SK-N-SH treated with all-trans-retinoic acid at 6 μM for 48 hours (cell line): Measurements from ENCODE around the gene ARHGEF10L.

Experiments
- ATAC-seq: fragments of 200-7000 bp; cut with Tn5 transposase; 3 replicates; pipeline ENCODE4 v1.9.1; 2020; ENCODE audit warnings: mild to moderate bottlenecking, moderate library complexity
- ARNTL ChIP-seq: fragments of 450-650 bp; formaldehyde crosslinking; IDR thresholded peaks from 2 replicates; pipeline ENCODE4 v1.5.0; 2020; ENCODE audit warnings: low read depth, mild to moderate bottlenecking, moderate library complexity, borderline replicate concordance
- CREB5 ChIP-seq: fragments of 250-450 bp; sonication (Bioruptor Pico); IDR thresholded peaks from 2 replicates; pipeline ENCODE4 v1.5.1; 2020; ENCODE audit warnings: low read depth, mild to moderate bottlenecking, moderate library complexity
- CSRNP3 ChIP-seq: fragments of 250-450 bp; sonication (Bioruptor Pico); IDR thresholded peaks from 2 replicates; pipeline ENCODE4 v1.5.1; 2021; ENCODE audit warnings: mild to moderate bottlenecking, moderate library complexity
- GLIS3 ChIP-seq: fragments of 250-450 bp; sonication (Bioruptor Pico); IDR thresholded peaks from 2 replicates; pipeline ENCODE4 v1.5.0; 2020; ENCODE audit warnings: mild to moderate bottlenecking, moderate library complexity
- OSR1 ChIP-seq: fragments of 250-450 bp; sonication (Bioruptor Pico); IDR thresholded peaks from 2 replicates; pipeline ENCODE4 v1.8.0; 2022; ENCODE audit warnings: moderate library complexity, mild to moderate bottlenecking, inconsistent platforms
- PATZ1 ChIP-seq: fragments of 250-450 bp; sonication (Bioruptor Pico); IDR thresholded peaks from 2 replicates; pipeline ENCODE4 v1.8.0; 2020; ENCODE audit warnings: mild to moderate bottlenecking, moderate library complexity, borderline replicate concordance
- PPARA ChIP-seq: fragments of 250-450 bp; sonication (Bioruptor Pico); IDR thresholded peaks from 2 replicates; pipeline ENCODE4 v1.5.0; 2020; ENCODE audit warnings: mild to moderate bottlenecking, borderline replicate concordance
- SNAI2 ChIP-seq: fragments of 250-450 bp; sonication (Bioruptor Pico); IDR thresholded peaks from 2 replicates; pipeline ENCODE4 v1.5.0; 2020; ENCODE audit warnings: mild to moderate bottlenecking, moderate library complexity
- TSHZ2 ChIP-seq: fragments of 250-450 bp; sonication (Bioruptor Pico); IDR thresholded peaks from 2 replicates; pipeline ENCODE4 v1.5.0; 2020; ENCODE audit warnings: mild to moderate bottlenecking, moderate library complexity
- ZC3H10 ChIP-seq: fragments of 250-450 bp; sonication (Bioruptor Pico); IDR thresholded peaks from 2 replicates; pipeline ENCODE4 v1.5.1; 2021; ENCODE audit warnings: mild to moderate bottlenecking, moderate library complexity
- ZFP3 ChIP-seq: fragments of 250-450 bp; sonication (Bioruptor Pico); IDR thresholded peaks from 2 replicates; pipeline ENCODE4 v1.5.0; 2020; ENCODE audit warnings: mild to moderate bottlenecking, moderate library complexity
- ZNF565 ChIP-seq: fragments of 450-650 bp; formaldehyde crosslinking; conservative IDR thresholded peaks from 2 replicates; pipeline ENCODE4 v1.5.0; 2020; ENCODE audit warnings: low read depth, mild to moderate bottlenecking, moderate library complexity
- ZNF70 ChIP-seq: fragments of 450-650 bp; formaldehyde crosslinking; IDR thresholded peaks from 2 replicates; pipeline ENCODE4 v1.5.0; 2020; ENCODE audit warnings: mild to moderate bottlenecking, moderate library complexity
- ZNF8 ChIP-seq: fragments of 450-650 bp; formaldehyde crosslinking; IDR thresholded peaks from 2 replicates; pipeline ENCODE4 v1.5.0; 2020; ENCODE audit warnings: mild to moderate bottlenecking, moderate library complexity
- TF ChIP-seq, protein P1 (sequence below): fragments of 250-450 bp; sonication (Bioruptor Pico); IDR thresholded peaks from 2 replicates; pipeline ENCODE4 v1.8.0; 2021; ENCODE audit warnings: low read depth, mild to moderate bottlenecking, moderate library complexity, borderline replicate concordance

ARHGEF10L gene

GRCh38 chr1:17510138-17510537 lies 29.4 kb upstream of the ARHGEF10L start (continued):
- TF ChIP-seq TSHZ2, result no peak
- TF ChIP-seq, all 23 proteins: peak for 0

GRCh38 chr1:17511188-17511587 lies 28.3 kb upstream of the ARHGEF10L start:
- TF ChIP-seq ZNF565 (CRISPR knock-in tag) (no peak), ZC3H10 (CRISPR knock-in tag) (no peak), PATZ1 (no peak), ZFP3 (CRISPR knock-in tag) (no peak), ZNF8 (no peak), ZNF70 (no peak), SNAI2 (CRISPR knock-in tag) (no peak), CREB5 (no peak), PPARA (no peak), OSR1 (no peak), CSRNP3 (CRISPR knock-in tag) (no peak), GLIS3 (no peak), TSHZ2 (no peak)
- TF ChIP-seq, protein P1, sequence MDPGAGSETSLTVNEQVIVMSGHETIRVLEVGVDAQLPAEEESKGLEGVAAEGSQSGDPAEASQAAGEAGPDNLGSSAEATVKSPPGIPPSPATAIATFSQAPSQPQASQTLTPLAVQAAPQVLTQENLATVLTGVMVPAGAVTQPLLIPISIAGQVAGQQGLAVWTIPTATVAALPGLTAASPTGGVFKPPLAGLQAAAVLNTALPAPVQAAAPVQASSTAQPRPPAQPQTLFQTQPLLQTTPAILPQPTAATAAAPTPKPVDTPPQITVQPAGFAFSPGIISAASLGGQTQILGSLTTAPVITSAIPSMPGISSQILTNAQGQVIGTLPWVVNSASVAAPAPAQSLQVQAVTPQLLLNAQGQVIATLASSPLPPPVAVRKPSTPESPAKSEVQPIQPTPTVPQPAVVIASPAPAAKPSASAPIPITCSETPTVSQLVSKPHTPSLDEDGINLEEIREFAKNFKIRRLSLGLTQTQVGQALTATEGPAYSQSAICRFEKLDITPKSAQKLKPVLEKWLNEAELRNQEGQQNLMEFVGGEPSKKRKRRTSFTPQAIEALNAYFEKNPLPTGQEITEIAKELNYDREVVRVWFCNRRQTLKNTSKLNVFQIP (CRISPR knock-in tag), result no peak
- no peak for ATAC-seq

DNA sequence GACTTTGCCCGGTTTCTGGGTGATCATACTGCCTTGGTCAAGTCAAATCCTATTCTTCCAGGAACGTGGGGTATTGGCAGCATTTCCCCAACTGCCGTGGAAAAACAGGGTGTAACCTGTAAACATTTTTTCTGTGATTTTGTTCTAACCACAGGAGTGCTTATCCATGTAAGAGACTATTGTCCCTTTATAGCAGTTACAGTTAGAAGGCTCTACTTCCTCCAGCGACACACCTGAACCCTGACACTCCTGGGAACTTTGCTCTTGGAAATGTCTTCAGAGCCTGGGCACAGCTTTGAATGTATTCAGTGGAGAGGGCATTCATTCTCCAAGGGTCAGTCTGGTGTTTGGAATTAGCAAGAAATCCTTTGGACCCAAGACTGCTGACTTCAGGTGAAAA lies 26.4 kb upstream of the ARHGEF10L start:
- no peak for ATAC-seq
- TF ChIP-seq CSRNP3 (CRISPR knock-in tag) (no peak), ZNF70 (no peak), ARNTL (CRISPR knock-in tag) (no peak)
- TF ChIP-seq, all 23 proteins: peak for 0
